Activated T-cell treated with anti-CD3 and anti-CD28 coated beads, Interleukin-2, amount 50 U/mL, for 24 hours (primary cell): Measurements from ENCODE around the gene UBE2QL1.

ENCODE experiments used
- DNase-seq: peaks from one replicate; pipeline ENCODE4 v3.0.0-alpha.2; 2020
- H3K27ac Mint-ChIP-seq: 2 replicates; pipeline ENCODE4 v1.8.0; 2020; ENCODE audit warnings: mild to moderate bottlenecking, mixed read lengths
- H3K27me3 Mint-ChIP-seq: 2 replicates; pipeline ENCODE4 v1.8.0; 2020; ENCODE audit warnings: mixed read lengths
- H3K36me3 Mint-ChIP-seq: 2 replicates; pipeline ENCODE4 v1.8.0; 2020; ENCODE audit warnings: low read depth, mixed read lengths
- H3K4me1 Mint-ChIP-seq: 2 replicates; pipeline ENCODE4 v1.8.0; 2020; ENCODE audit warnings: low read depth, mixed read lengths
- H3K4me3 Mint-ChIP-seq: 2 replicates; pipeline ENCODE4 v1.8.0; 2020; ENCODE audit warnings: mild to moderate bottlenecking, moderate library complexity, mixed read lengths
- H3K9me3 Mint-ChIP-seq: 2 replicates; pipeline ENCODE4 v1.8.0; 2020; ENCODE audit warnings: mixed read lengths

Gene UBE2QL1

GRCh38 chr5:6522923-6523322 lies 74.3 kb downstream of the UBE2QL1 start:
- H3K4me1 Mint-ChIP-seq = no peaks in the 10 kb centered on the region
- H3K27me3 Mint-ChIP-seq = peaks cover 16% of the 10 kb centered on the region

GRCh38 chr5:6525422-6525821 lies 76.8 kb downstream of the UBE2QL1 start:
- Mint-ChIP-seq H3K4me3 (no peak overlapping the region), H3K4me1 (no peaks in the 10 kb centered on the region), H3K27ac (no peak overlapping the region), H3K27me3 (peaks cover 21% of the 10 kb centered on the region), H3K36me3 (no peaks in the 10 kb centered on the region), H3K9me3 (no peaks in the 10 kb centered on the region)
- no peak for DNase-seq

More at GRCh38 chr5:6522923-6523322, 74.3 kb downstream of the UBE2QL1 start:
- H3K9me3 Mint-ChIP-seq = no peaks in the 10 kb centered on the region
- H3K36me3 Mint-ChIP-seq = no peaks in the 10 kb centered on the region
- no peak for DNase-seq
- H3K27ac Mint-ChIP-seq = no peak overlapping the region
- no peak overlapping the region for H3K4me3 Mint-ChIP-seq

- Mint-ChIP-seq H3K9me3 (no peaks in the 10 kb centered on the region), H3K36me3 (no peaks in the 10 kb centered on the region), H3K27me3 (peaks cover 21% of the 10 kb centered on the region), H3K4me1 (no peaks in the 10 kb centered on the region), H3K4me3 (no peak overlapping the region), H3K27ac (no peak overlapping the region)
- DNase-seq = no peak
Measured at GRCh38 chr5:6525910-6526309, 77.3 kb downstream of the UBE2QL1 start.

- Mint-ChIP-seq H3K36me3 (no peaks in the 10 kb centered on the region), H3K4me3 (no peak overlapping the region), H3K4me1 (no peaks in the 10 kb centered on the region), H3K27me3 (peaks cover 15% of the 10 kb centered on the region), H3K27ac (no peak overlapping the region), H3K9me3 (no peaks in the 10 kb centered on the region)
- no peak for DNase-seq
Measured at GRCh38 chr5:6527749-6528455, 79.2 kb downstream of the UBE2QL1 start.

- no peak for DNase-seq
- no peaks in the 10 kb centered on the region for H3K9me3 Mint-ChIP-seq
- H3K36me3 Mint-ChIP-seq = no peaks in the 10 kb centered on the region
- no peak overlapping the region for H3K4me3 Mint-ChIP-seq
- H3K4me1 Mint-ChIP-seq = no peaks in the 10 kb centered on the region
- peaks cover 26% of the 10 kb centered on the region for H3K27me3 Mint-ChIP-seq
- H3K27ac Mint-ChIP-seq = no peak overlapping the region
Measured at GRCh38 chr5:6535594-6535993, 86.9 kb downstream of the UBE2QL1 start.

- Mint-ChIP-seq H3K27me3 (peaks cover 13% of the 10 kb centered on the region), H3K9me3 (no peaks in the 10 kb centered on the region), H3K27ac (no peak overlapping the region)
Measured at GRCh38 chr5:6539060-6539459, 90.4 kb downstream of the UBE2QL1 start.

GRCh38 chr5:6540111-6540827 lies 91.6 kb downstream of the UBE2QL1 start:
- no peaks in the 10 kb centered on the region for H3K36me3 Mint-ChIP-seq
- H3K4me3 Mint-ChIP-seq = no peak overlapping the region
- H3K9me3 Mint-ChIP-seq = no peaks in the 10 kb centered on the region
- no peak overlapping the region for H3K27ac Mint-ChIP-seq
- DNase-seq = no peak
- H3K4me1 Mint-ChIP-seq = no peaks in the 10 kb centered on the region
- H3K27me3 Mint-ChIP-seq = peaks cover 13% of the 10 kb centered on the region

More at GRCh38 chr5:6539060-6539459, 90.4 kb downstream of the UBE2QL1 start:
- DNase-seq = no peak
- Mint-ChIP-seq H3K4me3 (no peak overlapping the region), H3K4me1 (no peaks in the 10 kb centered on the region), H3K36me3 (no peaks in the 10 kb centered on the region)

- Mint-ChIP-seq H3K27ac (no peak overlapping the region), H3K9me3 (no peaks in the 10 kb centered on the region), H3K4me3 (no peak overlapping the region), H3K4me1 (no peaks in the 10 kb centered on the region), H3K27me3 (peaks cover 2% of the 10 kb centered on the region), H3K36me3 (no peaks in the 10 kb centered on the region)
- DNase-seq = no peak
Measured at GRCh38 chr5:6541256-6542013, 92.8 kb downstream of the UBE2QL1 start.

GRCh38 chr5:6542421-6543345 lies 94.0 kb downstream of the UBE2QL1 start:
- Mint-ChIP-seq H3K27ac (no peak overlapping the region), H3K27me3 (no peaks in the 10 kb centered on the region), H3K9me3 (no peaks in the 10 kb centered on the region), H3K4me1 (no peaks in the 10 kb centered on the region), H3K36me3 (no peaks in the 10 kb centered on the region), H3K4me3 (no peak overlapping the region)
- no peak for DNase-seq

- no peak for DNase-seq
- H3K27ac Mint-ChIP-seq = no peak overlapping the region
- H3K9me3 Mint-ChIP-seq = peaks cover 2% of the 10 kb centered on the region
- H3K4me1 Mint-ChIP-seq = peaks cover 4% of the 10 kb centered on the region
- H3K4me3 Mint-ChIP-seq = no peak overlapping the region
- H3K36me3 Mint-ChIP-seq = no peaks in the 10 kb centered on the region
- H3K27me3 Mint-ChIP-seq = no peaks in the 10 kb centered on the region
Measured at GRCh38 chr5:6543346-6543730, 94.7 kb downstream of the UBE2QL1 start.

GRCh38 chr5:6543830-6544560 lies 95.3 kb downstream of the UBE2QL1 start:
- peaks cover 4% of the 10 kb centered on the region for H3K9me3 Mint-ChIP-seq
- no peak for DNase-seq
- no peak overlapping the region for H3K4me3 Mint-ChIP-seq
- H3K4me1 Mint-ChIP-seq = peaks cover 6% of the 10 kb centered on the region
- no peaks in the 10 kb centered on the region for H3K27me3 Mint-ChIP-seq
- no peak overlapping the region for H3K27ac Mint-ChIP-seq
- no peaks in the 10 kb centered on the region for H3K36me3 Mint-ChIP-seq
